HG02938 (cell line): ENCODE results near the gene SIRT2.
"Not testable (repeated sequence)": the region's sequence is repeated elsewhere in the genome, so short reads cannot be mapped to it uniquely, and the experiment has no call there.

Experiments used
- ATAC-seq: cut with Tn5 transposase; IDR thresholded peaks from one replicate; pipeline ENCODE4 v1.9.1; 2021; ENCODE audit warnings: mild to moderate bottlenecking, moderate library complexity; ENCODE audit not compliant: unreplicated experiment

SIRT2 gene

DNA sequence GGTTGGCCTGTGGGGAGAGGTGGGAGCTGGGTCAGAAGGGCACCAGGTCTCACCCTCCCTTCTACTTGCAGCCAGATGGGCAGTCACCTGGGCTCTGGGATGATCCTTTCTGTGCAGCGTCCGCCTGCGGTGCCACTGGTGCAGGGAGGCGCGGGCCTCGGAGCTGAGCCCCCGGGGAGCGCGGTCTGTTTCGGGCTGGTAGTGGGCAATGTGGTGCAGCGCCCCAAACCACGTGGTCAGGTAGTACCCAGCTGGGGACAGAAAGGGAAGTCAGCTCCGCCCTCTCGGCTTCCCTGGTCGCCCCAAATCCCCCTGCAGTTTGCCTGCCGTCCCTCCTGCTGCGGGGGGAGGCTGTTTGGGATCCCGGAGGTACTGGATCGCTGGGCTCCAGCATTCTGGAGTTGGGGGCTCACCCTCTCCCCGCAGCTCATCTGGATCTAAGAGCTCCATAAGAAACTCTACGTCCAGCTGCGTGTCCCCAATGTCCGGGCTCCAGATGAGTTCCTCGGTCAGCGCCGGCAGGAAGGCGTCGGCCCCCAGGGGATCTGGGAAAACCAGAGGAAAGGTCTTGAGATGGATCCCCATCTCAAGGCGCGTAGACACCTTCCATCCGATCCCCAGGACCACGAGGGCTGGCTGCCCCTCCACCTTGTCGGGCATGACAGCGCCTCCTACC, 30.1 kb downstream of the SIRT2 start:
- no peak for ATAC-seq

DNA sequence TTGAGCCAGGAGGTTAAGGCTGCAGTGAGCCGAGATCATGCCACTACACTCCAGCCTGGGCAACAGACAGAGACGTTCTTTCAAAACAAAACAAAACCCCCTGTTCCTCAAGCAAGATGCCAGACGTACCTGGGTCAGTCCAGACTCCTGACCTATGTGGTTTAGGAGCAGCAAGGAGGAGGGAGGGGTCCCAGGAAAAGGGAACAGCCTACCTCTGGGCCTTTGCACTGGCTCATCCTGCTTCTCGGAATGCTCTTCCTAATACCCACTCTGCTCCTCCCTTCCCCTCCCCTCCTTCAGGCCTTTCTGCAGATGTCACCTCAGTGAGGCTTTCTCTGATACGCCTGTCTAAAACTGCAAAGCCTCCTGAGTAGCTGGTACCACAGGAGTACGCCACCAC, 30.9 kb downstream of the SIRT2 start:
- no peak for ATAC-seq

DNA sequence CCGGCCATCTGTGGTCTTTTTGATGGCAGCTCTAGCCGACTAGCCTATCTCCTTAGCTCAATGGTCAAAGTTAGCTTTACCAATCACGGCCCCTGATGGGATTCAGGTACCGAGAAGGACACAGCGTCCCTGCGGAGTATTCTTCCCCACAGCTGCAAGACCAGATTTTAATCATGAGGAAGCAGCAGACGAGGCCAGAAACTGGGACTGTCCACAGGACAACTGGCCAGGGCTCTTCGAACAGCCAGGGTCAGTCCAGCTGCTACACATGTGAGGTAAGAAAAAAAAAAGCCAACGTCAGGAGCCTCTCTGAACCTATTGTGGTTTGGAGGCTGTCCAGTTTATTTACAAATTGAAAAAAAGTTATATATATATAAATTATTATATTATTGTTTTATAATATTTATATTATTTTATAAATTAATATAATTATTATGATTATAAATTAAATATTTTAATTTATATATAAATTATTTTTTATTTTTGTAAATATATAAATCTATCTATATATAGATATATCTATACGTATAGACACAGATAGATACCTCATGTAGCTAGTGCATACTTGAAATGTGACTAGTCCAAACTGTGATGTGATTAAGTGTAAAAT, 32.1 kb downstream of the SIRT2 start:
- no peak for ATAC-seq

DNA sequence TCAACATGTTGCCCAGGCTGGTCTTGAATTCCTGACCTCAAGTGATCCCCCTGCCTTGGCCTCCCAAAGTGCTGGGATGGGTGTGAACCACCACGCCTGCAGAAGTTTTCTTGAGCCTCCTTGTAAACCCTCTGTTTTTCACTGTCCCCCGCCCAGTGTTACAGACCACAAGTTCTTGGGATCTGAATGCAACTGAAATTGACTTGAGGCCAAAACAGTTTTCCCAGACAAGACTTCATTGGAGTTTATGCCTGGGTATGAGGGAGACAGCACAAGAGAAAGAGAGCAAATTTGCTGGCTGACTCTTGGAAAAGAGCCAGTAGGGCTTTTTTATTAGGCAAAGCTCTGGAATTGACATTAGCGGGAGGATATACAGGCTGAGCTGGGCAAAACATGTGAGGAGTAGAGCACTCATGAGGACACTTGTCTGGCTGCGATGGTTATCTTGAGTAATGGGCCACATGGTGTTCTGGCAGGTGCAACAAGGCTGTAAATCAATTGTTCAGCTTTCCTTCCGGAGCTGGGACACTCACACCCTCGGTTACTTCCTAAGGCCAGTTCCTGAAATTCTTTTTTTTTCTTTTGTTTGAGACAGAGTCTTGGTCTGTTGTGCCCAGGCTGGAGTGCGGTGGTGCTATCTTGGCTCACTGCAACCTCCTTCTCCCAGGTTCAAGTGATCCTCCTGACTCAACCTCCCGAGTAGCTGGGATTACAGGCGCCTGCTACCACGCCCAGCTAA, 36.9 kb downstream of the SIRT2 start:
- ATAC-seq, result no peak

DNA sequence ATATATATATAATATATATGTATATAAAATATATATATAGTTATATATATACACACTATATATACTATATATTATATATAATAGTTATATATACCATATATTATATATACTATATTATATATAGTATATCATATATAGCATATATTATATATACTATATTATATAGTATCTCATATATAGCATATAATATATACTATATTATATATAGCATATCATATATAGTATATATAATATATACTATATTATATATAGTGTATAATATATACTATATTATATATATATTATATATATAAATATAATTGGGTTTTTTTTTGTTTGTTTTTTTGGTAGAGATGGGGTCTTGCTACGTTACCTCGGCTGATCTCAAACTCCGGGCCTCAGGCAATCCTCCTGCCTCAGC, 38.0 kb downstream of the SIRT2 start:
- no peak for ATAC-seq

DNA sequence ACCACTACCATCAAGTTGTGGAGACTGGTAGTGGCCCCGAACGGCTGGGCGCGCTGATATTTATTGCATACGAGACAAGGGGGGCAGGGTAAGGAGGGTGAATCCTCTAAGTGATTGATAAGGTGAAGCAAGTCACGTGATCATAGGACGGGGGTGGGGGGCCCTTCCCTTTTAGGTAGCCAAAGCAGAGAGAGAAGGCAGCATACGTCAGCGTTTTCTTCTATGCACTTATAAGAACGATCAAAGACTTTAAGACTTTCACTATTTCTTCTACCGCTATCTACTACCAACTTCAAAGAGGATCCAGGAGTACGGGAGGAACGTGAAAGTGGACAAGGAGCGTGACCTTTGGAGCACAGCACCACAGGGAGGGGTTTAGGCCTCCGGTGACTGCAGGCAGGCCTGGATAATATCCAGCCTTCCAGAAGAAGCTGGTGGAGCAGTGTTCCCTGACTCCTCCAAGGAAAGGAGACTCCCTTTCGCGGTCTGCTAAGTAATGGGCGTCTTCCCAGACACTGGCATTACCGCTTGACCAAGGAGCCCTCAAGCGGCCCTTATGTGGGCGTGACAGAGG, 39.7 kb downstream of the SIRT2 start:
- ATAC-seq, result not testable (repeated sequence)

DNA sequence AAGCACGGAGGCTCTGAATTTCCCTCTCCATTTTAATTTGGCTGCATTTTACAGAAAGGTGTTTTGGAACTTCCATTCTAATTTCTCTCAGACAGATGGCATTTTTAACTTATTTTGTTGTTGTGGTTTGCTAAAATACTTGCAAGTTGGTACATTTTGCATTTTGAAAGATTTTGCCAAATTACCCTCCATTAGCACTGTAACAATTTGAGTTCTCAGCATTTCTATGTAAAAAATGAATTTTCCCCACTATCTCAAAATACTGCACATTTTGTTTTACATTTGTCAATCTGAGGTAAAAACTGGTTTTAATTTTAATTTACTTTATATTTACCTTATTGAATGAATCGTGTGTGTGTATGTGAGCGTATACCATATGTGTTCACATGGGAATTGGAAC, 42.6 kb downstream of the SIRT2 start:
- ATAC-seq, result no peak

DNA sequence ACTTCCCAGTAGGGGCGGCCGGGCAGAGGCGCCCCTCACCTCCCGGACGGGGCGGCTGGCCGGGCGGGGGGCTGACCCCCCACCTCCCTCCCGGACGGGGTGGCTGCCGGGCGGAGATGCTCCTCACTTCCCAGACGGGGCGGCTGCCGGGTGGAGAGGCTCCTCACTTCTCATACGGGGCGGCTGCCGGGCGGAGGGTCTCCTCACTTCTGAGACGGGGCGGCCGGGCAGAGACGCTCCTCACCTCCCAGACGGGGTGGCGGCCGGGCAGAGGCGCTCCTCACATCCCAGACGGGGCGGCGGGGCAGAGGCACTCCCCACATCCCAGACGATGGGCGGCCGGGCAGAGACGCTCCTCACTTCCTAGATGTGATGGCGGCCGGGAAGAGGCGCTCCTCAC, 43.7 kb downstream of the SIRT2 start:
- ATAC-seq, result not testable (repeated sequence)

DNA sequence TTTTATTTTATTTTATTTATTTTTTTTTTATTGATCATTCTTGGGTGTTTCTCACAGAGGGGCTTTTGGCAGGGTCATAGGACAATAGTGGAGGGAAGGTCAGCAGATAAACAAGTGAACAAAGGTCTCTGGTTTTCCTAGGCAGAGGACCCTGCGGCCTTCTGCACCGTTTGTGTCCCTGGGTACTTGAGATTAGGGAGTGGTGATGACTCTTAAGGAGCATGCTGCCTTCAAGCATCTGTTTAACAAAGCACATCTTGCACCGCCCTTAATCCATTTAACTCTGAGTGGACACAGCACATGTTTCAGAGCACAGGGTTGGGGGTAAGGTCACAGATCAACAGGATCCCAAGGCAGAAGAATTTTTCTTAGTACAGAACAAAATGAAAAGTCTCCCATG, 44.5 kb downstream of the SIRT2 start:
- ATAC-seq, result not testable (repeated sequence)

DNA sequence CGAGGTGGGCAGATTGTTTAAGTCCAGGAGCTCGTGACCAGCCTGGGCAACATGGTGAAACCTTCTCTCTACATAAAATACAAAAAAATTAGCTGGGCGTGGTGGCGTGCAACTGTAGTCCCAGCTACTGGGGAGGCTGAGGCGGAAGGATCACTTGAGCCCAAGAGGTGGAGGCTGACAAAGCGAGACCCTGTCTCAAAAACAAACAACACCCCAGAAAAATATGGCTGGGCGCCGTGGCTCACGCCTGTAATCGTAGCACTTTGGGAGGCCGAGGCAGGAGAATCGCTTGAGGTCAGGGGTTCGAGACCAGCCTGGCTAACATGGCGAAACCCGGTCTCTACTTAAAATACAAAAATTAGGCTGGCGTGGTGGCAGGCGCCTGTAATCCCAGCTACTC, 46.2 kb downstream of the SIRT2 start:
- ATAC-seq, result no peak

DNA sequence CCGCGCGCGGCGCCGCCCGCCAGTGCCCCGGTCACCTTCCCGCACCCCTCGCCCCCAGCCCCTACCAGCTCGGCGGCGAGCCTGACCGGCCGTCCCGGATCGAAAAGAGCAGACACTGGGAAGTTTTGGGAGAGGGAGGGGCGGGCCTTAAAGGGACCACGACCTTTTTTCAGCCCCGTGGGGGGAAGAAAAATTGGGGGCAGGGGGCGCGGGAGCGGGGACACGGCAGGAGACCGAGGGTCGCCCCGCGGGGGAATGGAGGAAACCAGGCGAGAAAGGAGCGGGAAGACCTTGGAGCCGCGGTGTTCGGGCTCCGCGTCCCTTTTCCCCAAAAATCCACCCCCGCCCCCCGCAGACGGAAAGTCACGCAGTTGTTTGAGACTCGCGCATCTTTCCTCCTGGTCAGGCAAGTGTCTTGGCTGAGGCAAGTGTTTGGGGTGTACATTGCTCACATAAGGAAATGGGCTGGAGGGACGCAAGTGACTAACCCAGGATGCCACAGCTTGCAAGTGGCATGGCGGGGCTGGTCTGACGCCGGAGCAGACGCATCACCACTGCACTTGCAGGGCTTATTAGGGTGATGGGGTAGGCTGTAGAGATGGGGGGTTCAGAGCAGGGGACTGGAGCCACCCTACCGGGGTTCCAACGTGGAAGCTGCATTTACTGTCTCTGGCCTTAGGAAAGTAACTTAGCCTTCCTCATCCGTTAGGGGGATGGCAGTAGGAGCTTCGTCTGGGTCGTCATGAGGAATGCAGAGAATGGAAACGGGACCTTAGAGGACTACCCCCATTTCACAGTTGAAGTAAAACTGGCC, 47.0 kb downstream of the SIRT2 start:
- no peak for ATAC-seq

DNA sequence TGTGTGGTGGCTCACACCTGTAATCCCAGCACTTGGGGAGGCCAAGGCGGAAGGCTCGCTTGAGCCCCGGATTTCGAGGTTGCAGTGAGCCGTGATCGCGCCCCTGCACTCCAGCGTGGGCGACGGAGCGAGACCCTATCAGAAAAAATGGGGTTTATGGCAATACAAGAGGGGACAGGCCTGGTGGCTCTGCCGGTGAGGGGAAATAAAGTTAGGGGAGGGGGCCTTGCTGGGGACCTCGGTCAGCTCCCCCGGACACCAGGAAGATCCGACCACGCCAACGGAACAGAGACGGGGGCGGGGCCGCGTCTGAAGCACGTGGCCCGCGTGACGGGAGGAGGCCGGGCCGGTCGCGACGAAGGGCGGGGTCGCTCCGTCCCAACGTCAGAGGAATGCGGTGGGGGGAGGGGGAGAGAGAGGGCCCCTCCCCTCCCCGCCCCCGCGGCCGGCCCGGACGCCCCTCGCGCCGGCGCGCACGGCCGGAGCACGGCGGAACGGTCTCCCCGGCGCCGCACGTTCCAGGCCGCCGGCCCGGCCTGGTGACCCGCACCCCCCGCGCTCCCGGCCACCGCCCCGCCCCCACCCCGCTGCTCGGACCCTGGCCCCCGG, 47.7 kb downstream of the SIRT2 start:
- no peak for ATAC-seq

DNA sequence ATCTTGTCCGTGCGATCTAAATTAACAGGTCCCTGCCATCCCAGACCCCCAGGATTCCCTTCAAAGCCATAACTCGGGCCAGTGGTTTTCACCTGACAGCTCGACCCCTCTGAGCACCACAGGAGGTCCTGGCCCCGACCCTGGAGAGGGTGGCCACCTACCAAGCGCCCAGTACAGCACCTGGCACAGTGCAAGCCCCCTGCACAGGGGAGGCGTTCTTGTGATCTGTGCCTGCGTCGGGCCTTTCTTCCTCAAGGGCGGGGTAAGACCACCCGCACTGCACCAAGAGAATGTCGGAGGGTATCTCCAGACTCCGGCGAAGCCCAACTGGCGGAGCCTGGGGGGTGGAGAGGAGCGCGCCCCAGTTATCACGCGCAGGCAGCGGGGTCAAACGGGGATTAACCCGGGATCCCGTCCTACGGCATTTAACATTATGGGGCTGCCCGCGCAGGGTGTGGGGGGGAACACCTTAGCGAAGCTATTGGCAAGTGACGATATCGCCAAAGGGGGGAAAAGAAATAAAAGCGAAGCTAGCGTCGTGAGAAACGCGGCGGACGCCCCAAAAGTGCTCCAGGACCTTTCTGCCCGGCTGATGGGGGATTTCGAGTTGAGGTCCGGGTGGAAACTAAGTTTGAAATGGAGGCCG, 48.3 kb downstream of the SIRT2 start:
- no peak for ATAC-seq

DNA sequence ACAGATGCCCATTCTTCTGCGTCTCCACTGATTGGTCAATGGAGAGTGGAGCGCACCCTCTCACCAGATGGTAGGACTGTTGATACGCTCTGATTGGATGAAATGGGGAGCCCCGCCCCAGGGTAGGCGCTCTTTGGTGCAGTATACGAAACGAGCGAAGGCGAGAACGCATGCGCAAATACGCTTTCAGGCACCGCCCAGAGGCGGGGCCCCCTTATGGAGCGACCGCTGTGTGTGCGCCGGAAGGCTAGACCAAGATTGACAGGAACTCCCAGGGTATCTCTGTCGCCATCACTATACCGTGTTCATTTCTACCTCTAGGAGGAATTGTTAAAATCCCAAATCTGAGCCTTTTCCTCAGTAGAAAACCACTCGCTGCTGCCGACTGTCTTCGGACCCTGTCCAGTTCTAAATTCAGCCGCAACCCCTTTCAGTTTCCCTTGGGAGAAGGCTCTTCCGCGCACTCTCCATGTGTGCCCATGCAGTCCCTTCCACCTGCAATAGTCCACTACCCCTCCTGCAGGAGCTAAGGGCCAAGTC, 48.9 kb downstream of the SIRT2 start:
- ATAC-seq, result peak; percentile 69

DNA sequence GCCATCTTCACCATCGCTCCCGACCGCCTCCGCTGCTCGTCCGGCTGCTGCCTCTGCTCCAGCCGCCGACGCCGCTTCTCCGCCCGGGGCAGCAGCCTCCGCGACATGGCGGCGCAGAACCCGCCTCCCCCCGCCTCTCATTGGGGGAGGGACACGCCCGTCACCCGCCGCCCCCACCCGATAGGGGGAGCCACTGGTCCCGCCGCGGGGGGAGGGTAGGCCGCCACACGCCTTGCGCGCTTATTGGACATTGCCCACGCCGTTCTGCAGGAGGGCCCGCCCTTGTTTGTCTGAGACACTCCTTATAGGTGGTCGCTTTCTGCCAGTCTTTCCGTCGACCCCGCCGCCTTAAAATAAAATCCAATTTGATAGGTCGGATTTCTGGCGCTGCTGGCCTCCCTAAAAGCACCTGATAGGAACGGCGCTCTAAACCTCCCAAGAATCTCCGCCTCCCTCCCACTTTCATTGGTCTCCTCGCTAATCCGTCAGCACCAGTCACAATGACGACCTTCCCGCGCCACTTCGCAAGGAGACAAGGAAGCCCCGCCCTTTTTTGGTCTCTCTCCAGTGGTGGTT, 49.5 kb downstream of the SIRT2 start, which contains the start of gene HNRNPL:
Gene HNRNPL (minus strand): TSS at position 127 of the 576 bp plus-strand sequence. CDS start 20 bp downstream, at position 107.
- peak; percentile 57 for ATAC-seq

DNA sequence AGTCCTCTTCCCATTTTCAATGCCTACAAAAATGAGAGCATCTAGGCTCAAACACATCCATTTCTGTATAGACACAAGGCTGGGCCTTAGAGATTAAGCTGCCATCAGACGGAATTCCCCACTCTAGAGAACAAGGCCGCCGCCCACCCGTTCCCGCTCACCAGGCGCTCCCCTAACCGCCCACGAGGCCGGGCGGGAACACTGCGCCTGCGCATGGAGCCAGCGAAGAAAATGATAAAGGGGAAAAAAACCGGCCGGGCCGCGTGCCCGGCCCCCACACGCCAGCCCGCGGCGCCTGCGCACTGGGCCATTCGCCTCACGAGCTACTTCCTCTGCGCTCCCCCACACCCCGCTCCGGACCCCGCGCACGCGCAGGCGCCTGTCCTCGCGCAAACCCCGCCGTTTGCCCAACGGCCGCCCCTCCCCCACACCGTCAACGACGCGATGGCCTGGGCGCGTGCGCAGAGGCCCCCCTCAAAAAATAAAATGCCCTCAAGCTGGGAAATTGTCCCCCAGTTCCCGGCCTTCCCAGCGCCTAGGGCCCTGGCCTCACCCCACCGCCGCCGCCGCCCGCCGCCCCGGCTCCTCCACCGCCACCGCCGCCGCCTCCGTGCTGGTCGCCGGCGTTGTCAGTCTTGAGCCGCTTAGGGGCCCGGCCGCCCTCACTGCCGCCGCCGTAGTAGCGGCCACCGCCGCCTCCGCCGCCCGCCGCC, 50.1 kb downstream of the SIRT2 start:
- peak; percentile 14 for ATAC-seq

DNA sequence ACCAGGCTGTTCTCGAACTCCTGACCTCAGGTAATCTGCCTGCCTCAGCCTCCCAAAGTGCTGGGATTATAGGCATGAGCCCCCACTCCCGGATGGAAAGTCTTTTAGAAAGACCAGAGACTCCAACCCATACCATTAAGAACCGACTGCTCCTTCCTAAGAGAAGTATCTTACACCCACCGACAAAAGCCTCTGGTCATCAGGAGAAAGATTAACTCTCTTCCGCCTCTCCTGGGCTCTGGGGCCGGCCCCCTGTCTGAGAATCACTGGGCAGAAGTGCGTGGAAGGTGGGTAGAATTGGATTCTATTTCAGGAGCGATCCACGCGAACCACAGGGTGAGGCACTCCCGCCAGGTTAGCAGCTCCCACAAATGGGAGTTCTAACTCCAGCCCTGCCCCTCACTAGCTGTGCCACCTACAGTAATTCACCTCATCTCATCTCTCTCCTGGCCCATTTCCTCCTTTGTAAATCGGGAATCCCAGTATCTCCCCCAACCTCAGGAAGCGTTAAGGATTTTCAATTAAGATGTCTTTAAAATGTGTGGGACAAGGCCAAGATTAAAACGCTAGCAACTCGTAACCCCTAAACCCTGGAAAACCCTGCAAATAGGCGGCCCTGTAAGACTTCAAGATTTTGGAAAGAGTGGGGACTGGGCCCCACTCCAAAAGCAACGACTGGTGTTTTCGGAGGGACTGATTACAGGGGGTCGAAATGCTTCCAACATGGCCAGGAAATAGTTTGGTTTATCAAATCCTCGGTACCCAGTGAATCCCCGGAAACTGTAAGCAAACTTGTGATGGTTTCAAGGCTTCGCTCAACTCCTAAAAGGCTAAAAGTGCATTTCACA, 50.9 kb downstream of the SIRT2 start:
- ATAC-seq, result no peak

DNA sequence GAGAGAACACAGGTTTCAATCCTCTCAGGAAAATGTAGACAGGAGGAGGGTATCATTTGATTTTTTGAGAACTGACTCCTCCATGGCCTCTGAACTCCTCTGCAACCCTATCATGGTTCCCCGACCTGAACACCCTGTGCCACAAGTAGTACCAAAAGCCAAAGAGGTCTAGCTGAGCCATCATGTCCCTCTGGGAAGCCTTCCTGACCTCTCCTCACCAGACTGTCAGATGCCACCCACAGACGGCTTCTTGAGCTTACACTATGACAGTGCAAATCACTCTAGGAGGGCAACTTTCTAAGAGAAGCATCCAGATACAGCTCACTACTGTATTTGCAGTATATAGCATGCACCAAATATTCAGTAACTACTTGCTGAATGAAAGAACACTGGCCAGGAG, 53.3 kb downstream of the SIRT2 start:
- ATAC-seq, result no peak
